Measurements from ENCODE around the gene ITLN1.
"Not testable (repeated sequence)": the region's sequence is repeated elsewhere in the genome, so short reads cannot be mapped to it uniquely, and the experiment has no call there.

ITLN1 gene

DNA sequence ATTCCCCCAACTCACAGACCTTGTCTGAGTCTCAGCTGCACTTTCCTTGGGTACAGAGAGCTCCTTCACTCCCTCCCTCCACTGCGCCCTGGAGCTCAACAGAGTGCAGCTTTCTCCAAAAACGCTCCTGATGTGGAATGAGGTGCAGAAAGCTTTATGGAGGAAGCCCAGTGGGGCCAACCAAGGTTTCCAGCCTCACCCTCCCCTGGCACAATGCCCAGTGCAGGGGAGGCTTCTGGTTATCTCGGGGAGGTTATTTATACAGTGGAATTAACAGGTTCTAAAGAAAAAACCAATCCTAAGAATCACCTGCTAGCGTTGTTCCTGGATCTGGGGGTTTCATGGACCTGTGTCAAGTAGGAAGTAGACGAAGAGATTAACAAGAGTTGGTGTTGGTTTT, at the start of gene ITLN1:
Gene ITLN1, minus strand, starts transcription at position 139 of the 400 bp plus-strand sequence. CDS start 303 bp downstream, outside the sequence.
- DNase-seq, result no peak

- not testable (repeated sequence) for DNase-seq
Measured at GRCh38 chr1:160933305-160933704, 48.3 kb upstream of the ITLN1 start.

- DNase-seq, result no peak
Measured at GRCh38 chr1:160925652-160926244, 40.8 kb upstream of the ITLN1 start.

- no peak for DNase-seq
Measured at GRCh38 chr1:160924791-160925651, 40.0 kb upstream of the ITLN1 start.

DNA sequence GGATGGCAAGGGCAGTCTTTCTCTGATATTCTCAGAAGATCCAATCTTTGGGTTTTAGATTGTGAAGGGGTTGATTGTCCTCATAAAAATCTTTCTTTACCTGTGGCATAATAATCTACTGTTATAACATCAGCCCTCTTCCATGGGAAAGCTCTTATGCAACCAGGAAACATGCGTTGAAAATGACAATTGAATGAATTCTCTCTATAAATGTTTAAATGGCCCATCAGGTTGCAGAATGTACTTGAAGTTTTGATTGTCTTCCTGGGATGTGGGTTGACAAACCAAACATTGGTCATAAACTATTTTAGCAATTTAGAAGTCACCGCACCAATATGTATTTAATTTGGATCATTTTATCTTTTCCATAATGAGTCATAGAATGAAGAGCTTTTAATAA, 31.7 kb upstream of the ITLN1 start:
- no peak for DNase-seq

- not testable (repeated sequence) for DNase-seq
Measured at GRCh38 chr1:160913229-160913628, 28.2 kb upstream of the ITLN1 start.

DNA sequence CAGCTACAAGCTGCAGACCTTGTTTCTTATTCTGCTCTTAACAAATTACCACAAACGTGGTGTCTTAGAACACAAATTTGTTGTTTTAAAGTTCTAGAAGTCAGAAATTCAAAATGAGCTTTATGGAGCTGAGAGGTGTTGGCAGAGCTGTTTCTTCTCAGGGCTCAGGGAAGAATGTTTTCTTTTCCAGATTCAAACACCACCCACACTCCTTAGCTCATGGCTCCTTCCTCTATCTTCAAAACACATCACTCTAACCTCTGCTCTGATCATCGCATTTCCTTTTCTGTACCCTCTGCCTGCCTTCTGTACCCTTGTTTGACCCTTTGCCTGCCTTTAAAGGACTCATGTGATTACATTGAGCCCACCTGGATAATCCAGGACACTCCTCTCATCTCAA, 26.9 kb upstream of the ITLN1 start:
- DNase-seq, result no peak

DNA sequence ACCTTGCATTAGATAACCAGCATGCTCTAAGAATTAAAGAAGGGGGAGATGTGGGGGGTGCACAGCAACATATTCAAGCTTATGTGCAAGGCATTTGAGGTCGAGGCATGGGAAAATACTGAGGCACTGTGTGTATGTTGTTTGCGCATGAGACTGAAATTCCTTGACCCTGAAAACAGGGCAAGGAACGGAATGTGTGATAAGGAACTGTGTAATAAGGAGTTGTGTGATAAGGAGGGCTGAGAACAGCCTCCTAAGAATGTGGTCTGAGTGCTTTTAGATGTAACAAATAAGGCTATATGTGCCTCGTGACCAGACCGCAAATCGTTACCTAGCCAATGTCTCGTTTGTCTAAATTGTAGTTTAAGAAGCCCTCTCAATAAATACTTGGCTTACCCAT, 26.5 kb upstream of the ITLN1 start:
- no peak for DNase-seq

- DNase-seq, result no peak
Measured at GRCh38 chr1:160910170-160910750, 25.3 kb upstream of the ITLN1 start.

DNA sequence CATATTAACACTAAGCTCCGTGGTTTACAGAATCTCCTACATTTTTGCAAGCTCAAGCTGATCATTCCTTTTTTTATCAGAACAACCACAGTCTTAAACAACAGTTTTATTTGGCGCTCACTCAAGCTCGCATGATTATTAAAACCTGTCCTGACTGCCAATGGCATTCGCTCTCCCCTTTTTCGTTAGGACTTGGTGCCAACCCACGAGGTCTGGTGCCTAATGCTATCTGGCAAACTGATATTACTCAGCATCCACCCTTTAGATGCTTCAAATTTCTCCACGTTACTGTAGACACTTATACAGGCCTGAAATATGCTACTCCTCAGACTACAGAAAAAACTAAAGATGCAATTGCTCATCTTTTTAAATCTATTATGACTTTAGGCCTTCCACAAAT, 23.0 kb upstream of the ITLN1 start:
- no peak for DNase-seq

GRCh38 chr1:160905617-160905989, 20.6 kb upstream of the ITLN1 start:
- DNase-seq, result no peak

DNA sequence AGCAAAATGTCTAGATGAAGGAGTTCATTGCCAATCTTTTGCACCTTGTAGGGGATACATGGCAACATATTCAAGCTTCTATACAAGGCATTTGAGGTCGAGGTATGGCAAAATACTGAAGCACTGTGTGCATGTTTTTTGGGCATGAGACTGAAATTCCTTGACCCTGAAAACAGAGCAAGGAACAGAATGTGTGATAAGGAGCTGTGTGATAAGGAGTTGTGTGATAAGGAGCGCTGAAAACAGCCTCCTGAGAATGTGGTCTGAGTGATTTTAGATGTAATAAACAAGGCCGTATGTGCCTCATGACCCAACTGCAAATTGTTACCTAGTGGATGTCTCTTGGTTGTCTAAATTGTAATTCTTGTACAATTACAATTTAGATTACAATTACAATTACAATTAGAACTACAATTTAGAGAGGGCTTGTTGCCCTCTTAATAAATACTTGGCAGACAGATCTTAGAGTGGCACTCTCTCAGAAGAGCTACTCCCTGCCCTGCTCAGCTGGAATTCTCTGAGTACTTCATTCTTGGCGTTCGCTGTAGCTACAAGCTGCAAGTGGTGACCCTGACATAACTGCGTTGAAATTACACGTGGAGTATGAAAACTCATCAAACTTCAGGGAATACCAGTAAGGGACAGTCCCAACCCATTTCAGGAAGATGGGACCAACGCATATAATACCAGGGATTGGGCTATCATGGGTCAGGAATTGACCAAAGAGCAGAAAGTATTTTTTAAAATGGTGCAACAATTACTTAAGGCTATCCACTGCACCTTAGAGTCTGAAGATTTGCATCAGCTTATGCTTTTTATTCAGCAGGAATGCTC, 20.0 kb upstream of the ITLN1 start:
- DNase-seq, result no peak

GRCh38 chr1:160902251-160902650, 17.3 kb upstream of the ITLN1 start:
- not testable (repeated sequence) for DNase-seq

DNA sequence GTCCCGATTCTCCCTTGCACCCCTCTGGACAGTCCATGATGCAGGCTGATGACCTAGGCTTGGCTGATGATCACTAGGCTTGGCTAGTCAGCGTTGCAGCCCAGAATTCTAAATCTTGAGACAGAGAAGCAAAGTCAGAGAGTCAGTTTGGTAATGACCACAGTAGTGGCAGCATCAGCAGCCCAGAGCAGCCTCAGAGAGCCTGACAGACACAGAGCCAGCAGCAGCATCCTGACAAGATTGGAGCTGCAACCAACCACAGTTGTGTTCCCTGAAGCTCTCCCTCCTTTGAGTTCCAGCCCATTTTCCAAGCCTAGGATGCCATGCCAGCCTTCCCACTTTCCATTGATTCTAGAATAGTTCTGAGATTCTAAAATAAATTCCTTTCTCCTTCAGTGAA, 16.8 kb upstream of the ITLN1 start:
- DNase-seq, result no peak

- DNase-seq, result not testable (repeated sequence)
Measured at GRCh38 chr1:160900683-160901082, 15.7 kb upstream of the ITLN1 start.

DNA sequence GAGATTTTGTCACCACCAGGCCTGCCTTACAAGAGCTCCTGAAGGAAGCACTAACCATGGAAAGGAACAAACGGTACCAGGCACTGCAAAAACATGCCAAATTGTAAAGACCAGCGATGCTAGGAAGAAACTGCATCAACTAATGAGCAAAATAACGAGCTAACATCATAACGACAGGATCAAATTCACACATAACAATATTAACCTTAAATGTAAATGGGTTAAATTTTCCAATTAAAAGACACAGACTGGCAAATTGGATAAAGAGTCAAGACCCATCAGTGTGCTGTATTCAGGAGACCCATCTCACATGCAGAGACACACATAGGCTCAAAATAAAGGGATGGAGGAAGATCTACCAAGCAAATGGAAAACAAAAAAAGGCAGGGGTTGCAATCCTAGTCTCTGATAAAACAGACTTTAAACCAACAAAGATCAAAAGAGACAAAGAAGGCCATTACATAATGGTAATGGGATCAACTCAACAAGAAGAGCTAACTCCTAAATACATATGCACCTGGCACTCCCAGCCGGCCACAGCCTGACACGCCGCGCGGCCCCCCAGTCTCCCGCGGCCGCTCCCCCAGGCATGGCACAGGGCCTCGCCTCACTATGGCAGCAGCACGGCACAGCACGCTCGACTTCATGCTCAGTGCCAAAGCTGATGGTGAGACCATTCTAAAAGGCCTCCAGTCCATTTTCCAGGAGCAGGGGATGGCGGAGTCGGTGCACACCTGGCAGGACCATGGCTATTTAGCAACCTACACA, 9.6 kb upstream of the ITLN1 start:
- DNase-seq, result not testable (repeated sequence)

- DNase-seq, result no peak
Measured at GRCh38 chr1:160891474-160891873, 6.5 kb upstream of the ITLN1 start.

GRCh38 chr1:160888926-160889325, 3.9 kb upstream of the ITLN1 start:
- DNase-seq, result no peak

DNA sequence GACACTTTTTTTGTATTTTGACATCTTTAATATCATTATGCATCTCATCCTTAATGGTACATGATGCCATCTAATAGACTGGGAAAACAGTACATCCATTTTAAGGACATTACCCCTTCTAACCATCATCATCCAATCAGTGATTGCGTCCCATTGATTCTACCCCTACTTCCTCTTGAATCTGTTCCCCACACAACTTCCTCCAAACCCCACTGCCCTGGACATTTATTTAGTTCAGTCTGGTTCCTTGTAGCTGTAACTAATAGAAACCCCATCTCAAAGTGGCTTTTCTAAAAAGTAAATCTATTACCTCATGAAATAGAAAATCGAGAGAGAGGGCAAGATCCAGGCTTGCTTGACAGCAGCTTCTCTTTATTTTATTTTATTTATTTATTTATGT, 2.1 kb upstream of the ITLN1 start:
- no peak for DNase-seq

DNA sequence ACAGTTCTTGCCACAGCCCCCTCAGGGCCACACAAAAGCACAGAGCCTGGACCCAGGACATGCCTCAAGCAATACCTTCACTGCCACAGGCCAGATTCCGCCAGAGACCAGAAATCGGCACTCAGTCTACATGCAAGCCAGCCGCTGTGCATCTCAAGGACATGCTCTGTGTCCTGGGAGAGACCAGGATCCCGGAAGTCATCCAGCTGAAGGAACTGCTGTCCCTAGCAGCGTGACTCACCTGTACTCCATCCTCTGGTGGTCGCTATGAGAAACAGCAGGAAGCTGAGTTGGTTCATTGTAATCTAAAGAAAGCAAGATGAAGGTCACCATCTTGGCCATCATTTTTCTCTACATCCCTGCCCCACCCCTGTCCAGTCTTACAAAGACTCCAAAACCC, 401 bp downstream of the ITLN1 start:
- no peak for DNase-seq

GRCh38 chr1:160883581-160884513, 1.1 kb downstream of the ITLN1 start:
- DNase-seq, result no peak

Measured in NCI-H1694 (cell line).